ENCODE data around the gene NT5DC3. TPM values are rescaled to one million over a fixed set of nuclear protein-coding genes. Genes with fewer than 3 reads are reported as not detected.

NT5DC3 gene
- total RNA-seq, 6 donors from 2014 or later, result 3.8 to 29.3 (median 7.3) TPM

DNA sequence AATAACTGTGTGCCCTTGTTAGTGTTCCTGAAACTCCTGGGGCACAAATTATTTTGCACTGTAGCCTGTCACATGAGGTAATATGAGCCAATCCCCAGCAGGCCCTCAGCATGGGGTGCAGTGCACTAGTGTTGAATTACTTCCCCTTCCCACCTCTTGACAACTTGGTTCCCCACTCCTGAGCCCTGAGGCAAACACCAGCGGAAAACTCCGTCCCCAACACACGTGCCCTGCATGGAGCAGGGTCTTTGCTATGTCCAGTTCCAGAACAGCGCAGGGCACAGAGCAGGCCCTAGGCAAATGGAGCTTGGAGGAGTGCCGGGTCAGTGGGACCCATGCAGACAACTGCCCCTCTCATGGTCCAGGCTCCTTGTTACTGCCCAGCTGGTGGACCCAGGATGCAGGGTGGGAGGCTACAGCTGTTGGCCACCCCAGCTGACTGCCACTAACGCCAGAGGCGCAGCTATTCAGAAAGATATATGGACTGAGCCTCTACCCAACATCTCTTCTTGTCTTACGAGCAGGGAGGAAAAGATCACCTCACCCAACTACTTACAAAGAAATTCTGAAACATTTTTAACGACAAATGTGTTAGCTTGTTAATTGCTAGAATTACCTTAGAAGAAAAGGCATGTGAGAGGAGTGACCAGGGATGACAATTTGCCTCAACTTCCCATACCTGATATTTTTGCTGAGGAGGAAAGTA is 71.6 kb downstream of the NT5DC3 start:
- H3K9me3 ChIP-seq, result no peaks in the 10 kb centered on the region
- no peaks in the 10 kb centered on the region for H3K27me3 ChIP-seq
- WGBS, 2 donors, result 82 to 96% methylated on average over 4 to 9 of the region's 9 CpGs
- H3K36me3 ChIP-seq, result peaks cover 0 to 3% (median 0%) of the 10 kb centered on the region in 4 donors
- ATAC-seq (ENCODE audit: low FRiP score in 2 of 2), result peak in 1 of 2 donors; percentile 15
- no peaks in the 10 kb centered on the region for H3K4me1 ChIP-seq
- no peak for DNase-seq
- no peak for TF ChIP-seq POLR2AphosphoS5 (IDR thresholded peaks at IDR 0.05)
- no peak for TF ChIP-seq POLR2A (IDR thresholded peaks at IDR 0.05)
- TF ChIP-seq, protein P1, sequence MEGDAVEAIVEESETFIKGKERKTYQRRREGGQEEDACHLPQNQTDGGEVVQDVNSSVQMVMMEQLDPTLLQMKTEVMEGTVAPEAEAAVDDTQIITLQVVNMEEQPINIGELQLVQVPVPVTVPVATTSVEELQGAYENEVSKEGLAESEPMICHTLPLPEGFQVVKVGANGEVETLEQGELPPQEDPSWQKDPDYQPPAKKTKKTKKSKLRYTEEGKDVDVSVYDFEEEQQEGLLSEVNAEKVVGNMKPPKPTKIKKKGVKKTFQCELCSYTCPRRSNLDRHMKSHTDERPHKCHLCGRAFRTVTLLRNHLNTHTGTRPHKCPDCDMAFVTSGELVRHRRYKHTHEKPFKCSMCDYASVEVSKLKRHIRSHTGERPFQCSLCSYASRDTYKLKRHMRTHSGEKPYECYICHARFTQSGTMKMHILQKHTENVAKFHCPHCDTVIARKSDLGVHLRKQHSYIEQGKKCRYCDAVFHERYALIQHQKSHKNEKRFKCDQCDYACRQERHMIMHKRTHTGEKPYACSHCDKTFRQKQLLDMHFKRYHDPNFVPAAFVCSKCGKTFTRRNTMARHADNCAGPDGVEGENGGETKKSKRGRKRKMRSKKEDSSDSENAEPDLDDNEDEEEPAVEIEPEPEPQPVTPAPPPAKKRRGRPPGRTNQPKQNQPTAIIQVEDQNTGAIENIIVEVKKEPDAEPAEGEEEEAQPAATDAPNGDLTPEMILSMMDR (IDR thresholded peaks at IDR 0.05), result no peak
- H3K27ac ChIP-seq, result no peak overlapping the region
- H3K4me3 ChIP-seq, result no peak overlapping the region

DNA sequence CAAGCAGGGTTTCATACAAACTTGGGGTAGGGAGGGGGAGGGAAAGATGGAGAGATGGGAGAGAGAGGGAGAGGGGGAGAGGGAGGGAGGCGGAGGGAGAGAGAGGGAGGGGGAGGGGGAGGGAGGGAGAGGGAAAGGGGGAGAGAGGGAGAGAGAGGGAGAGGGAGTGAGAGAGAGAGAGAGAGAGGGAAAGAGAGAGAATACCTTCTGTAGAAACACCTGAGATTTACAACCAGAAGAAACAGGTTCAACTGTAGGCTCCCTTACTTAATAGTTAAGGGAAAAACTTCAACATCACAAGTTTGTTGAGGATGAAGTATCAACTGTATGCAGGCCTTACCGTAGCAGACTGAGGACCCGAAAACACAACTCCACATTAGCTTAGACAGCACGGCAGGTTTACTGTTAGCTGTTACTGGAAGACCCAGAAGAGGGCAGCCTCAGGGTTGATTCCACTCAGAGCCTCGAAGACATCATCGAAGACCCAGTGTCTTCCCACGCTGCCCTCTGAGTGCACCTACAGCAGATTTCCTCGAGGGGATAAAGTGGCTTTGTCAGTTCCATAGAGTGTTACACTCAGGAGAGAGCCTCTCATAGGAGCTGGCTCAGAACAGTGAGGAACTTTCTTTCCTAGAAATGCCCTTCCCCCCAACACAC is 72.4 kb downstream of the NT5DC3 start:
- Histone ChIP-seq H3K36me3 (peaks cover 0 to 3% (median 0%) of the 10 kb centered on the region in 4 donors), H3K4me1 (no peaks in the 10 kb centered on the region), H3K4me3 (no peak overlapping the region), H3K27ac (no peak overlapping the region), H3K27me3 (no peaks in the 10 kb centered on the region), H3K9me3 (no peaks in the 10 kb centered on the region)
- TF ChIP-seq POLR2A (IDR thresholded peaks at IDR 0.05) (no peak), POLR2AphosphoS5 (IDR thresholded peaks at IDR 0.05) (no peak), EP300 (IDR thresholded peaks at IDR 0.05) (no peak)
- TF ChIP-seq, protein P1 (IDR thresholded peaks at IDR 0.05), result no peak
- DNase-seq (no peak), ATAC-seq (ENCODE audit: low FRiP score in 2 of 2) (no peak)
- 79 to 86% methylated on average over 7 of the region's 8 CpGs for WGBS, 2 donors

- Histone ChIP-seq H3K36me3 (peaks cover 0 to 3% (median 0%) of the 10 kb centered on the region in 4 donors), H3K27ac (no peak overlapping the region), H3K27me3 (no peaks in the 10 kb centered on the region), H3K4me1 (no peaks in the 10 kb centered on the region), H3K9me3 (no peaks in the 10 kb centered on the region), H3K4me3 (no peak overlapping the region)
- DNase-seq (no peak), ATAC-seq (ENCODE audit: low FRiP score in 2 of 2) (no peak)
- TF ChIP-seq POLR2AphosphoS5 (IDR thresholded peaks at IDR 0.05), result no peak
- no peak for TF ChIP-seq POLR2A (IDR thresholded peaks at IDR 0.05)
- TF ChIP-seq, protein P1 (IDR thresholded peaks at IDR 0.05), result no peak
- TF ChIP-seq EP300 (IDR thresholded peaks at IDR 0.05), result no peak
- WGBS, 2 donors, result 85 to 94% methylated on average over 6 of the region's 6 CpGs
Observed at GRCh38 chr12:103766028-103766427, 75.0 kb downstream of the NT5DC3 start.

DNA sequence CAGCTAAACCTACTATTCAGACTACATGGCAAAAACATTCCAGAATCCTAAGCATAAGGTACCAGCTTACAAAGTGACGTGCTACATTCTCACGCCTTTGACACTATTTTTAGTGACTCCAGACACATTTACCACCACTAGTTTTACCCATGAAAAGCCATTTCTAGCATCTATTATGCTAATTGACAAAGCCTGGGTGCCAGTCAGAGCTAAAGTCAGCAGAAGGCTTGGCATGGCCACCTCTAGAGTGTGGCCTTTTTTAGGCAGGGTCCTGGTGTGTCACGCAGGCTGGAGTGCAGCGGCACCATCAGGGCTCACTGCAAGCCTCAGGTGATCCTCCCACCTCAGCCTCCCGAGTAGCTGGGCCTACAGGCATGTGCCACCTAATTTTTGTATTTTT is 75.7 kb downstream of the NT5DC3 start:
- no peaks in the 10 kb centered on the region for H3K4me1 ChIP-seq
- no peaks in the 10 kb centered on the region for H3K27me3 ChIP-seq
- DNase-seq, result no peak
- no peak overlapping the region for H3K27ac ChIP-seq
- ATAC-seq (ENCODE audit: low FRiP score in 2 of 2), result no peak
- 96 to 100% methylated on average over 5 of the region's 5 CpGs for WGBS, 2 donors
- no peak overlapping the region for H3K4me3 ChIP-seq
- peaks cover 0 to 3% (median 0%) of the 10 kb centered on the region in 4 donors for H3K36me3 ChIP-seq
- no peak for TF ChIP-seq EP300 (IDR thresholded peaks at IDR 0.05)
- TF ChIP-seq POLR2AphosphoS5 (IDR thresholded peaks at IDR 0.05), result no peak
- TF ChIP-seq, protein P1 (IDR thresholded peaks at IDR 0.05), result no peak
- TF ChIP-seq POLR2A (IDR thresholded peaks at IDR 0.05), result no peak
- H3K9me3 ChIP-seq, result no peaks in the 10 kb centered on the region
